ENCODE measurements around the gene MTURN.

Gene MTURN

DNA sequence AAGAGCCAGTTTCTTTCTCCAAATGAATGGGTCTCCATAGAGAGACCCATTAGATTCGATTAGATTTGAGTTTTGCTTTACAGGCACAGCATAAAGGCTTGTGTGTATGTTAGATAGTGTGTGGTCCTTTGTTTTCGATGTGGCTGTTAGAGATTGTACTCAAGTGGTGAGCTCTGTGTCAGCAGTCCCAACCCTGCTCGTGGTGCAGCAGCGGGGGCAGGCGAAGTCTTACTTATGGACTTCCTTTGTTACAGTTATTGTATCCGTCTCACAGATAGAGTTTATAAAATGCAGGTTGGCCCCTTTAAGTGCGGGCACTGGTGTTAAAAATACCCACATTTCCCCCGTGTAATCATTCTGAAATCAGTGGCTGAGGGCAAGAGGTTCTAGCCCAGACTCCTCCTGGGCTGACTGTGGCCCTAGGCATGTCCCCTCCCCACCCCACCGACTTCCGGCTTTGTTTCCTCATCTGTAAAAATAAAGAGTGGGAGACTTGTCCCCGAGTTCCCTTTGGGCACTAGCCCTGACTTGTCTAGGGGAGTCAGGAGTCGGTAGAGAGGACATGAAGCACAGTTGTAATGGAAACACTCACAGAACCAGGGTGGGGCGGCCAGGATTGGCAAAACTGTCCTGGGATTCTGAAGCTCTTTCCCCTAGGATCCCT lies 28.6 kb downstream of the MTURN start:
- peak; percentile 75 to 87 (median 80) for DNase-seq

GRCh38 chr7:30164567-30164966 lies 29.8 kb downstream of the MTURN start:
- peak; percentile 82 to 90 (median 90) for DNase-seq

GRCh38 chr7:30165590-30165989 lies 30.8 kb downstream of the MTURN start:
- no peak for DNase-seq

DNA sequence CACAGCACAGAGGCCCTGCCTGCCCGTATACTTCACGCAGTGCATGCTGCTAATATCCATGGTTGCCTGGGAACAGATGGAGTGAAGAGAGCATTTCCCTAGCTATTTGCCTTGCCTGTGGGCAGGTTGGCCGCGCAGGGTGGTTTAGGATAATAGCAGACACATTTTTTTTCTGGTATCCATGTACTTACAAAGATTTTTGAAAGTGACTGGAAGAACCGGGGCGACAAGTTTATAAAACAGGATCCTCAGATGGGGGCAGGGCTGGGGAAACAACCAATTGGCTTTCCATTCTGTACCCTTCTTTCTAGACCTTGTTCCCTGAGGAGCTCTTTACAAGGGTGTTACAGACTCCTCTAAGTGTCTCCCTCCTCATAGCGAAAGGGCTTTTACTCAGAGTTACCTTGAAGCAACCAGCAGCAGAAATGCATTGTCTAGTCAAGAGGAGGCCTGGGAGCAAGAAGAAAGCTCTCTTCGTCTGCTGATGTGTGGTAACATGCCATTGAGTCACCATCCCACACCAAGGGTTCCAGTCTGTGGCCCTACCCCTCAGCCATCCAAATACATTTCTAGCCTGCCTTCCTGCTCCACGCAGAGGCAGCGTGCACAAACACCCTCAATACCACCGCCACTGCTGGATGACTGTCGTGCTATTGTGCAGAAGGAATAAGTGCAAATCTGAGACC lies 31.5 kb downstream of the MTURN start:
- DNase-seq: peak; percentile 69 to 74 (median 71)

- no peak for DNase-seq
Measured at GRCh38 chr7:30166841-30167235, 32.1 kb downstream of the MTURN start.

- peak in 2 of 3 donors; percentile 37 to 66 for DNase-seq
Measured at GRCh38 chr7:30167901-30168300, 33.1 kb downstream of the MTURN start.

DNA sequence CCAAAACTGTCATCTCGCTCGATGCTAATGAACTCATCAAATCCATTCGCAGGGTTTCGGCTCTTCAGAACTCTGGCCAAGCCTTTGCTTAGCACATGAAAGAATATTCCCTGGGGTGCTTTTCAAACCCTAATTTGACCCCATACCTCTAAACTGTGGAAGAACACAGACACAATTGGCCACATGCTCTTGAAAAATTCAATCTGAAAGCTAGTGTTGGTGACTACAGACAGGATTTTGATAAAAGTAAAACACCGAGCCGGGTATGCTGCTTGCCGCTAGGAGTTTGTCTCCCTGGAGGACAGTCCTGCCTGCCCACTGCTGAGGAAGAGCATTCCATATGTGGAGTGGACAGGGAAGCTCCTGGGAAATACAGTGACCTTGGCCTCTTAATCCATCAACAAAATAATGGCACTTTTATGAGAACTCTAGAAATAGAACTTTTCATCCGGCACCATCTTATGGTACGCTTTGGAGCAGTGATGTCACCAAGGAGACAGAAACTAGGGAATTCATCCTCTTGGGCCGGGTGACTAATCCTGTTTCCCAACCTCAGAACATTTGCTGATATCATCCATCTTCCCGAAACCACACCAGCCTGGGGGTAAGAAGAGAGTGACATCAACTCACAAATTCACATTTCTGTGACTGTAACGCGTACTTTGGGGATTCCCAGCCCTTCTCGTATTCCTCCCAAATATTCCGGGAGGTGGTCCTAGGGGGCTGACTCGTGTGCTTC lies 34.2 kb downstream of the MTURN start:
- peak; percentile 93 to 99 (median 98) for DNase-seq

DNA sequence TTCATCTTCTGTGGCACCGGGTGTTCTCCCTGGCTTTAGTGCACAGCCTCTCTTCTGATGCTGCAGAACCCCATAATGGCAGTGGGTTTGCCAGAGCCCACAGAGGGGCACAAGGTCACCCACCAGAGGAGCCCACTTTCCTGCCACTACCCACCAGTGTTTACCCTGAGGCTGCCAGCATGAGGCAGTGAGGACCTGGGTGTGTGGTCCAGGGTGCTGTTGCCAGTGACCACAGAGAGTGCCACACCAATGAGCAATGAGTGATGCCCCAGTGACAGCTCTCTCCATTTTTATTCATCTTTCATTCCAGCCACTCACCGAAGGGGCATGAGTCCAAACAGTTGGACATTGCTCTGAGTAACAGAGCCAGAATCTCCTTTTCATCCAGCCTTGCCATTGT lies 34.8 kb downstream of the MTURN start:
- DNase-seq: peak in 1 of 3 donors; percentile 62

DNA sequence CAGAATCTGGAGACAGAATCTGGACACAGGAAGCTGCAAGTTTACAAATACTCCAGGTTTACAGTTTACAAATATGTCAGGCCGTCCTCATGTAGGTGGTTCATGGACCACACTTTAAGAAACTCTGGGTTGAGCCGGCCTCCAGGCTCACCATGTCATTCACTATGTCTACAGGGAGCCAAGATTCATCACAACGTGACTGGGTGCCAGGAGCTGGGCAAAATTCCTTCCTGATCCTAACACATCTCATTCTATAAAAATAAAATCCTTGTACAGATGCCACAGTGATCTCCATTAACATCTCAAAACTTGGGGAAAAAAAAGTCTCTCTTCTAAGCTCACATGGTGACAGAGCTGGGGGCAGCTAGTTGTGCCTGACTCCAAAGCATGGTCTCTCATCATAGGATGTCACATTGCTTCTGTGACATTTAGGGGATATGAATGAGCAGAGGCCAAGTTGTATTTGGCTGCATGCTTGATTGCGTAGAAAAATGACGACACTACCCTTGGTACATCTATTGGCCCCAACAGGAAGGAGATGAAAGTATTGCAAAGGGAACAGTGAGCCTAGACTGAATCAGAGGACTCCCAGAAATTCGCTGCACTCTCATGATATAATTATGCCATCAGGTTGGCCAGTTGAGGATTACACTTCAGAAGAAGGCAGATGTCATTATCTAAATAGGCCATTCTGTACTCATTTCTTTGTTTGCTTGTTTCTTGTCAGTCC lies 35.9 kb downstream of the MTURN start:
- peak; percentile 88 to 97 (median 96) for DNase-seq

- DNase-seq: peak; percentile 81 to 87 (median 82)
Measured at GRCh38 chr7:30171766-30172447, 37.1 kb downstream of the MTURN start.

DNA sequence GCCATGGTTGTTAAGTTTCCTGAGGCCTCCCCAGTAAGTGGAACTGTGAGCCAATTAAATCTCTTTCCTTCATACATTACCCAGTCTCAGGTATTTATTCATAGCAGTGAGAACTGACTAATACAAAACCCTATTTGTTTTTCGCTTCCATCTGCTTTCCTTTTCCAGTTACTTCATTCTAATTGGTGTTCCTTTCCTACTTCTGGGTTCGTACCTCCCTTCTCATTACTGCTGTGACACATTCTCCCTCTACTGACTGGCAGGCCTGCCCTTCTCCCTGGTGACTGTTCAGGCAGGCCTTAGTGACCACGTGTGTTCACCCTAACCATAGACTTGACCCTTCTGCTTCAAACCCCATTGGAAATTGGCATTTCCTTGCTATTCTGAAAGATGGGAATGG lies 37.7 kb downstream of the MTURN start:
- DNase-seq: peak in 2 of 3 donors; percentile 69 to 78

- no peak for DNase-seq
Measured at GRCh38 chr7:30173058-30173897, 38.5 kb downstream of the MTURN start.

DNA sequence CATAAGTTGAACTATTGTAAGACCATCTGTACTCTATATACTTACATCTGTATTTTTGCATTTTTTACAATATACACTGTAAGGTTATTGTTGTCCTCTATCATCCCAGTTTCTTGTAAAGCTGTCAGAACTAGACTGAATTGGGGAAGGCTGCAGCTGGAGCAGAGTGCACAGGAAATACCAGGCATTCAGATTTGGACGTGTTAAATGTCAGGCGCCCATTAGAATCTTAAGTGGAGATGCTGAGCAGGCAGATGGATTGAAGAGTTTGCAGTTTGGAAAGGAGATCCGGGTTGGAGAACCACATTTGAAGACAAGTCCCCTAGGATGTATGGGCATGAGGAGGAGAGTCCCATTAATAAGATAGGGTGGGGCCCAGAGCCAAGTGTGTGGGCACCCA lies 40.4 kb downstream of the MTURN start:
- DNase-seq: no peak

GRCh38 chr7:30175636-30176147 lies 40.9 kb downstream of the MTURN start:
- no peak for DNase-seq

GRCh38 chr7:30176463-30177109 lies 41.8 kb downstream of the MTURN start:
- peak; percentile 84 to 92 (median 85) for DNase-seq

DNA sequence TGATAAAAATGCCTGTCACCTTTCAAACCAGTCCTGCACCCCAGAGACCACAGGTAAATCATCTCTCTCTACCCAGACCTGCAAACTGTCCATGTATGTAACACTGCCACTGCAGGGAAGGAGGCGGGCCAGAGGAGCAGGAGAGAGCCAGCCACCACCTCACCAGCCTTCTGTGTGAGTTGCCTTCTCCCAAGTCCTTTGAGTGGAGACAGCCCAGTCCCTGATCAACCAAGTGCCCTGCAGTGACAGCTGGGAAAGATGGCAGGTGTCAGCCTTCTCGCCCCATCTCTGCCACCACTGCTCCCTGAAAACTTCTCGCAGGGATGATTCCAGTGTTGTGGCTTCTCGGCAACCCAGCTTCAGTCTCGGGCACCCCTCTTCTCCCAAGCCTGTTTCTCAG lies 42.4 kb downstream of the MTURN start:
- DNase-seq: no peak

- no peak for DNase-seq
Measured at GRCh38 chr7:30177965-30178364, 43.2 kb downstream of the MTURN start.

DNA sequence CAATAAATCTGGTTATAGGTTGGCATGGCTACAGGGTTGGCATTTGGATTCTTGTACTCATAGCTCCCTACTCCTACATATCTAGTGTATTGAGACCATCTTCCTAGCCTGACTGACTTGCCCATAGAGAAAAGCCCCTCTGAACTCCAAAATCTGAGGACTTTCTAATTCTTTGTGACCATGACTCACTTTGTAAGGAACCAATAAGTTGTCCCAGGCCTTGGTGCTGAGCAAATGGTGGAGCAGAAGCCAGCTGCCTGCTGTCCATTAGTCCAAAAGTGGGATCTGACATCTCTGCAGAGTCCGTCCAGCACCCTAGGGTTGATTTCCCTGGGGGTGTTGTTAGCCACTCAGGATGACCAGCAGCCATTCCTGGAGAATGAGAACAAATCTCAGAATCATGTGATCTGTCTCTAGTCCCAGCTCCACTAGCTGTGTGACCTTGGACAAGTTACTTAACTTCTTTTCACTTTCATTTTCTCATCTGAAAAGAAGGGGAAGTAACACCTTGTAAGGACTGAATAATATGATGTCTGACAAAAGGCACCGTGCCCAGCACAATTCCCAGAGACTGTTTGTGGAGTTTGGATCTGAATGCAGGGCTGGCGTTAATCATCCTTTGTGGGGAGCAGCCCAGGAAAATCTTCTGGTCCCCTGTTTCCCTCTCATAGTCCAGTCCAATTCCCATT lies 44.1 kb downstream of the MTURN start:
- DNase-seq: peak; percentile 63 to 85 (median 70)

DNA sequence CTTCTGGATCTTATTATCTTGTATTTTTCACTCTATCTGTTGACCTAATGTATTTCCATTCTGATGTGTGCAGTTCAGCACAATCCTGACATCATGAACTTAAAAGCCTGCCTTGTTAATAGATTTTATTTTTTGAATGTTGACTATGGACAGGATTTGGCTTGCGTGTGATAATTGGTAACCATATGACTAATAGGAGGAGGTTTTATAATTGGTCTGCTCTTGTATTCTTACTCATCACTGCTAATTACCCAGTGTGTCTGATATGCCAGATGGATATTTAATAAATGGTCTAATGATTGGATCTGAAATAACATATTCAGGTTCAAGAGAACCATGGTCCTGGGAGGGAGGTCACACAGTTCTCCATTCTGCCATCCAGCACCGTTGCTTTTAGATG lies 45.9 kb downstream of the MTURN start:
- no peak for DNase-seq

DNA sequence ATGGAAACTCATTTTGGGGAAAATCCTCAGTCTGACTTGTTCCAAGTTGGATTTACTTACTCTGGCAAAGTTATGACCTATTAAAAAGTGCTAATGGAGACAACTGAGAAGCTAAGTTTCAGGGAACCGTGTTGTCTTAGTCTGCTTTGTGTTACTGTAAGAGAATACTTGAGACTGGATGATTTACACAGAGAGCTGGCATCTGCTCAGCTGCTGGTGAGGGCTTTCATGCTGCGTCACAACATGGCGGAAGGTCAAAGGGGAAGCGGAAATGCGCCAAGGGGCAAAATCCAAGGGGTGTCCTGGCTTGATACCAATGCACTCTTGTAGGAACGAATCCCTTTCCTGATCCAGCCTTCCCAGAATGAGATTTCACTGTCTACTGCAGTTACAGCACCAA lies 46.4 kb downstream of the MTURN start:
- no peak for DNase-seq

All from suppressor macrophage treated with lipopolysaccharide for 1 hour (primary cell).